GM18951 (cell line): ENCODE data around the gene MBNL1.
A peak's percentile ranks its signal among the peaks of the same experiment; 100 is the strongest.

ENCODE experiments used
- POLR2A ChIP-seq: IDR thresholded peaks from 4 replicates; pipeline ENCODE4 v1.6.1; 2011; ENCODE audit warnings: mild to moderate bottlenecking; ENCODE audit not compliant: insufficient read length, insufficient read depth; ENCODE audit errors: extremely low read depth
- in situ Hi-C: fragments of 300-500 bp; cut with MboI; formaldehyde crosslinking; loops from one replicate; pipeline ENCODE4 v1.12.0; 2022; ENCODE audit warnings: low sequenced_read_pairs, mixed read lengths, inconsistent platforms; ENCODE audit not compliant: unreplicated experiment

MBNL1 gene

GRCh38 chr3:152268555-152269055, at the start of gene MBNL1:
Gene MBNL1, plus strand, starts transcription at chr3:152268929. Its CDS starts 31,265 bp downstream, at chr3:152300194.
- in situ Hi-C loops, result no loop called here
- peak; percentile 89 for TF ChIP-seq POLR2A

GRCh38 chr3:152219216-152219615, 49.5 kb upstream of the MBNL1 start:
- in situ Hi-C loops, result no loop called here
- no peak for TF ChIP-seq POLR2A

GRCh38 chr3:152219769-152220255, 48.9 kb upstream of the MBNL1 start:
- TF ChIP-seq POLR2A, result no peak

GRCh38 chr3:152222327-152222726, 46.4 kb upstream of the MBNL1 start:
- TF ChIP-seq POLR2A, result no peak
- in situ Hi-C loops, result no loop called here

More at GRCh38 chr3:152219769-152220255, 48.9 kb upstream of the MBNL1 start:
- in situ Hi-C loops, result no loop called here

GRCh38 chr3:152225201-152225600, 43.5 kb upstream of the MBNL1 start:
- TF ChIP-seq POLR2A, result no peak
- in situ Hi-C loops, result no loop called here

- TF ChIP-seq POLR2A, result no peak
- in situ Hi-C loops, result no loop called here
Measured at GRCh38 chr3:152226176-152226575, 42.6 kb upstream of the MBNL1 start.

- no peak for TF ChIP-seq POLR2A
- in situ Hi-C loops, result no loop called here
Measured at GRCh38 chr3:152227027-152227426, 41.7 kb upstream of the MBNL1 start.

GRCh38 chr3:152229692-152230091, 39.0 kb upstream of the MBNL1 start:
- no peak for TF ChIP-seq POLR2A

GRCh38 chr3:152230370-152230769, 38.4 kb upstream of the MBNL1 start:
- TF ChIP-seq POLR2A, result no peak
- in situ Hi-C loops, result no loop called here

More at GRCh38 chr3:152229692-152230091, 39.0 kb upstream of the MBNL1 start:
- in situ Hi-C loops, result no loop called here

GRCh38 chr3:152232001-152232400, 36.7 kb upstream of the MBNL1 start:
- in situ Hi-C loops, result no loop called here
- TF ChIP-seq POLR2A, result no peak

GRCh38 chr3:152232679-152233078, 36.0 kb upstream of the MBNL1 start:
- no peak for TF ChIP-seq POLR2A
- in situ Hi-C loops, result no loop called here

- in situ Hi-C loops, result no loop called here
- no peak for TF ChIP-seq POLR2A
Measured at GRCh38 chr3:152234657-152235375, 33.9 kb upstream of the MBNL1 start.

- TF ChIP-seq POLR2A, result no peak
- in situ Hi-C loops, result no loop called here
Measured at GRCh38 chr3:152235709-152236298, 32.9 kb upstream of the MBNL1 start.

- in situ Hi-C loops, result no loop called here
- TF ChIP-seq POLR2A, result no peak
Measured at GRCh38 chr3:152236716-152237115, 32.0 kb upstream of the MBNL1 start.
